Endothelial cell (in vitro differentiated cells): ENCODE data around the gene ZNF134. TPM values are rescaled to one million over a fixed set of nuclear protein-coding genes. Genes with fewer than 3 reads are reported as not detected.

Experiments used
- DNase-seq: peaks from one replicate; pipeline ENCODE4 v3.0.0; 2021; ENCODE audit warnings: low spot score
- H3K27ac Mint-ChIP-seq: one replicate; pipeline ENCODE4 v1.8.0; 2021; ENCODE audit warnings: mixed read lengths, inconsistent platforms; ENCODE audit not compliant: unreplicated experiment
- H3K27me3 Mint-ChIP-seq: one replicate; pipeline ENCODE4 v1.8.0; 2021; ENCODE audit warnings: mild to moderate bottlenecking, moderate library complexity, mixed read lengths, inconsistent platforms; ENCODE audit not compliant: unreplicated experiment
- H3K36me3 Mint-ChIP-seq: one replicate; pipeline ENCODE4 v1.8.0; 2021; ENCODE audit warnings: mild to moderate bottlenecking, low read depth, mixed read lengths, inconsistent platforms; ENCODE audit not compliant: unreplicated experiment
- H3K4me1 Mint-ChIP-seq: one replicate; pipeline ENCODE4 v1.8.0; 2021; ENCODE audit warnings: mild to moderate bottlenecking, mixed read lengths, inconsistent platforms; ENCODE audit not compliant: unreplicated experiment
- H3K4me3 Mint-ChIP-seq: one replicate; pipeline ENCODE4 v1.8.0; 2021; ENCODE audit warnings: mild to moderate bottlenecking, mixed read lengths, inconsistent platforms; ENCODE audit not compliant: unreplicated experiment
- H3K9me3 Mint-ChIP-seq: one replicate; pipeline ENCODE4 v1.8.0; 2021; ENCODE audit warnings: mixed read lengths, inconsistent platforms; ENCODE audit not compliant: unreplicated experiment
- CTCF ChIP-seq: fragments of 200-600 bp; sonication (generic); IDR thresholded peaks from one replicate; pipeline ENCODE4 v1.5.0; 2021; ENCODE audit warnings: antibody characterized with exemption; ENCODE audit not compliant: unreplicated experiment
- total RNA-seq: library from RNA; stranded (reverse); fragmentation: NEBNext Ultra II Directional; extraction: Animal tissue kit (Norgen Biotek cat#: 25700); gene quantifications from one replicate; pipeline ENCODE4 v1.2.1, GENCODE V29; 2021; ENCODE audit not compliant: unreplicated experiment

ZNF134 gene
- total RNA-seq, 1 donor from 2014 or later: 37.5 TPM

- peaks cover 2% of the 10 kb centered on the region for H3K27me3 Mint-ChIP-seq
- DNase-seq: no peak
- no peaks in the 10 kb centered on the region for H3K36me3 Mint-ChIP-seq
- peak overlapping the region; percentile 59 for H3K4me3 Mint-ChIP-seq
- no peak overlapping the region for H3K27ac Mint-ChIP-seq
- no peaks in the 10 kb centered on the region for H3K9me3 Mint-ChIP-seq
- peaks cover 8% of the 10 kb centered on the region for H3K4me1 Mint-ChIP-seq
- TF ChIP-seq CTCF: no peak
Observed at GRCh38 chr19:57665261-57665806, 51.3 kb downstream of the ZNF134 start.

- Mint-ChIP-seq H3K4me1 (peaks cover 8% of the 10 kb centered on the region), H3K4me3 (no peak overlapping the region), H3K36me3 (no peaks in the 10 kb centered on the region), H3K9me3 (no peaks in the 10 kb centered on the region), H3K27ac (no peak overlapping the region), H3K27me3 (no peaks in the 10 kb centered on the region)
- no peak for TF ChIP-seq CTCF
- DNase-seq: no peak
Observed at GRCh38 chr19:57667228-57667627, 53.2 kb downstream of the ZNF134 start.

DNA sequence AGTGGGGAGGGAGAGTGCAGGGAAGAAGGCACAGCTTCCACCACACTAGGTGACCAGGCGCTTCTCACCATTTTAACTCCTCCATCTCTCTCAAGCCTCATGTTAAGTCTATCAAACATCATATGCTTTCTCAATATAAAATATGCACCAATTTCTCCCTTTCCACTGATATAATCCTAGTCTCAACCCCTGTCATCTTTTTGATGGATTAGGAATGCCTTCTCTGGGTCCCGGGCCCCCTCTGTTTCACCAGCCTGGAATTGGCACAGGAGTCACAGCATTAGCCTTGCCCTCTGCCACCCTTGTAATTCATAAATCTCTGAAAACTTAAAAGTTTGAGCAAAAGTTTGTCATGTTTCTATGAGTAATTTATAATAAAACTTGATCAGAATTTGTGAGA, 54.6 kb downstream of the ZNF134 start, which contains the start of gene ZSCAN4:
TSS of gene ZSCAN4 (plus strand) at position 301 of the 400 bp plus-strand sequence. CDS start 7,211 bp downstream, outside the sequence.
- H3K4me3 Mint-ChIP-seq: no peak within 1 kb of the TSS
- TF ChIP-seq CTCF: no peak
- H3K4me1 Mint-ChIP-seq: peaks cover 8% of the 10 kb centered on the region
- no peak for DNase-seq
- no peak within 1 kb of the TSS for H3K27ac Mint-ChIP-seq
- no peaks in the 10 kb centered on the region for H3K9me3 Mint-ChIP-seq
- no peaks in the 10 kb centered on the region for H3K36me3 Mint-ChIP-seq
- H3K27me3 Mint-ChIP-seq: no peaks in the 10 kb centered on the region

DNA sequence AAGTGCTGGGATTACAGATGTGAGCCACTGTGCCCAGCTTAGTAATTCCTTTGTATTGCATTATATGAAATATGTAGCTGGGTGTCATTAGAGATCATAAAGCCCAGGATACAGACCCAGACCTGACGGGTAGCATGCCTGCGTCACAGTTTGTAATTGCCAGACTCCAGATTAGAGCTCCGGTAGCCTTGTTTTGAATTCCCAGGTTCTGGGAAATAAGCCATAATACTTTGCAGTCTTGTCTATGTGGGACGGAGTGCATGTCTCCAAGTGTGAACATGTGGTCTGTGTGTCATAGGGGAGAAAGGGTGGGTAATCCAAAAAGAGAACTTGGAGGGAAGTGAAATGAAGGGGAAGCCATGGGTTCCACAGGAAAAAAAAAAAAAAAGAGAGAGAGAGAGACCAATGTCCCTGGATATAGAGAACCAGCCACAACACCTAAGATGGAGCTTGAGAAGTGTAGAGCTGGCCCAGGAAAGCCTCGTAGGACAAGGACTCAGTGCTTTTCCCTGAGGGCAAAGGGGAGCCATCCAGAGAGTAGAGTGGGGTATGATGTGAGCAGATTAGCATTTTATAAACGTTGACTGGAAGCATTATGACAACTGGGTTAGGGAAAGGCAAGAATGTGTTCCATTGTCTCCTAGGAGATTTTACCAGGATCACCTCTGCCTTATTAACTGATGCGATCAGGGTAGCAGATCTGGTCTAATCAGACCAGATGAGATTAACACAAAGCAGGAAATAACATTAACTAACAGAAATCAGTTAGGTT, 57.3 kb downstream of the ZNF134 start:
- no peak overlapping the region for H3K4me3 Mint-ChIP-seq
- no peaks in the 10 kb centered on the region for H3K36me3 Mint-ChIP-seq
- DNase-seq: no peak
- H3K4me1 Mint-ChIP-seq: peaks cover 8% of the 10 kb centered on the region
- TF ChIP-seq CTCF: no peak
- no peaks in the 10 kb centered on the region for H3K27me3 Mint-ChIP-seq
- H3K27ac Mint-ChIP-seq: no peak overlapping the region
- no peaks in the 10 kb centered on the region for H3K9me3 Mint-ChIP-seq

- Mint-ChIP-seq H3K4me3 (no peak overlapping the region), H3K27me3 (no peaks in the 10 kb centered on the region)
Observed at GRCh38 chr19:57672466-57672865, 58.4 kb downstream of the ZNF134 start.

More at GRCh38 chr19:57672466-57672865, 58.4 kb downstream of the ZNF134 start:
- Mint-ChIP-seq H3K4me1 (peaks cover 4% of the 10 kb centered on the region), H3K36me3 (no peaks in the 10 kb centered on the region), H3K9me3 (no peaks in the 10 kb centered on the region), H3K27ac (no peak overlapping the region)
- DNase-seq: no peak
- no peak for TF ChIP-seq CTCF
